ENCODE results near the gene CD37. TPM values are rescaled to one million over a fixed set of nuclear protein-coding genes. Genes with fewer than 3 reads are reported as not detected.

Gene CD37
- total and polyA plus RNA-seq, 2 experiments from 2014 or later: 106 TPM; not detected in 1

- Histone ChIP-seq H3F3A (replicated peaks; ENCODE audit: low read depth) (no peaks in the 10 kb centered on the region), H3K36me3 (ENCODE audit: insufficient read depth) (no peaks in the 10 kb centered on the region), H4K20me1 (replicated peaks; ENCODE audit: insufficient read depth) (no peaks in the 10 kb centered on the region), H3K79me2 (replicated peaks; ENCODE audit: insufficient read depth) (no peaks in the 10 kb centered on the region), H3K4me3 (no peak overlapping the region), H3K4me2 (no peak overlapping the region), H3K27ac (ENCODE audit: low read depth) (no peak overlapping the region), H2AFZ (no peak overlapping the region), H3K27me3 (ENCODE audit: insufficient read depth) (no peaks in the 10 kb centered on the region), H3K4me1 (ENCODE audit: insufficient read depth) (no peaks in the 10 kb centered on the region), H3K9me2 (ENCODE audit: insufficient read depth) (no peaks in the 10 kb centered on the region)
- ATAC-seq (no peak), DNase-seq (ENCODE audit: low spot score) (no peak)
- Mint-ChIP-seq H3K9me3 (peaks cover 2% of the 10 kb centered on the region; the same call in 1 of the 3 replicates), H3K27ac (no peak overlapping the region), H3K4me1 (no peaks in the 10 kb centered on the region), H3K36me3 (ENCODE audit: low read depth) (no peaks in the 10 kb centered on the region; the same call in 2 of the 3 replicates), H3K27me3 (ENCODE audit: insufficient read depth, low read depth, poor library complexity) (peaks cover 4% of the 10 kb centered on the region), H3K4me3 (no peak overlapping the region)
- no peak for TF ChIP-seq STAT1 (IDR thresholded peaks at IDR 0.05; ENCODE audit: unreplicated experiment)
- TF ChIP-seq CTCF (conservative IDR thresholded peaks at IDR 0.05; ENCODE audit: low read depth in 2 of 2): no peak
- no peak for TF ChIP-seq JUNB (IDR thresholded peaks at IDR 0.05; ENCODE audit: unreplicated experiment)
These were observed 43.3 kb downstream of the CD37 start for GRCh38 chr19:49378512-49378911.

GRCh38 chr19:49380391-49380790, 45.2 kb downstream of the CD37 start:
- H3K79me2 ChIP-seq (replicated peaks; ENCODE audit: insufficient read depth): no peaks in the 10 kb centered on the region
- no peak overlapping the region for H3K4me2 ChIP-seq
- Mint-ChIP-seq H3K27me3 (ENCODE audit: insufficient read depth, low read depth, poor library complexity) (peaks cover 4% of the 10 kb centered on the region), H3K4me3 (no peak overlapping the region), H3K27ac (no peak overlapping the region), H3K4me1 (no peaks in the 10 kb centered on the region), H3K9me3 (peaks cover 2% of the 10 kb centered on the region; the same call in 1 of the 3 replicates), H3K36me3 (ENCODE audit: low read depth) (no peaks in the 10 kb centered on the region; the same call in 2 of the 3 replicates)
- no peaks in the 10 kb centered on the region for H4K20me1 ChIP-seq (replicated peaks; ENCODE audit: insufficient read depth)
- DNase-seq (ENCODE audit: low spot score) (no peak), ATAC-seq (no peak)
- no peaks in the 10 kb centered on the region for H3K9me2 ChIP-seq (ENCODE audit: insufficient read depth)
- no peak overlapping the region for H3K27ac ChIP-seq (ENCODE audit: low read depth)
- H3K4me1 ChIP-seq (ENCODE audit: insufficient read depth): no peaks in the 10 kb centered on the region
- H2AFZ ChIP-seq: no peak overlapping the region
- H3K4me3 ChIP-seq: no peak overlapping the region
- no peaks in the 10 kb centered on the region for H3F3A ChIP-seq (replicated peaks; ENCODE audit: low read depth)
- no peaks in the 10 kb centered on the region for H3K27me3 ChIP-seq (ENCODE audit: insufficient read depth)
- no peaks in the 10 kb centered on the region for H3K36me3 ChIP-seq (ENCODE audit: insufficient read depth)
- TF ChIP-seq ETS1 (IDR thresholded peaks at IDR 0.05) (no peak), EZH2phosphoT487 (IDR thresholded peaks at IDR 0.05; ENCODE audit: unreplicated experiment) (no peak), JUNB (IDR thresholded peaks at IDR 0.05; ENCODE audit: unreplicated experiment) (no peak), CTCF (conservative IDR thresholded peaks at IDR 0.05; ENCODE audit: low read depth in 2 of 2) (no peak), CREB1 (CRISPR knock-in tag; IDR thresholded peaks at IDR 0.05; ENCODE audit: low read depth) (no peak), ZNF331 (CRISPR knock-in tag; IDR thresholded peaks at IDR 0.05; ENCODE audit: low read depth) (no peak), POLR2AphosphoS5 (IDR thresholded peaks at IDR 0.05; ENCODE audit: low read depth) (no peak), NANOG (IDR thresholded peaks at IDR 0.05; ENCODE audit: borderline replicate concordance) (no peak), STAT1 (IDR thresholded peaks at IDR 0.05; ENCODE audit: unreplicated experiment) (no peak), ZNF114 (CRISPR knock-in tag; IDR thresholded peaks at IDR 0.05) (no peak), EZH2 (IDR thresholded peaks at IDR 0.05; ENCODE audit: low read depth, unreplicated experiment) (no peak)

Measured in GM23338 (cell line).